SU-DHL-6 (cell line): ENCODE data around the gene FAAP100.
A peak's percentile ranks its signal among the peaks of the same experiment; 100 is the strongest.

ENCODE experiments used
- H2AFZ ChIP-seq: fragments of 200-600 bp; sonication (generic); 2 replicates; pipeline ENCODE4 v1.6.1; 2014; ENCODE audit warnings: low read depth, mild to moderate bottlenecking, moderate library complexity, mixed read lengths, antibody characterized with exemption, low read length; ENCODE audit not compliant: severe bottlenecking
- H3F3A ChIP-seq: fragments of 200-600 bp; shearing (Covaris generic); 2 replicates; pipeline ENCODE4 v1.6.0; 2016; ENCODE audit warnings: antibody characterized with exemption, mild to moderate bottlenecking; ENCODE audit not compliant: insufficient read depth
- H3K27ac ChIP-seq: fragments of 200-600 bp; sonication (generic); 2 replicates; pipeline ENCODE4 v1.5.1; 2016; ENCODE audit warnings: low read depth, mild to moderate bottlenecking, low read length, moderate library complexity, mixed read lengths
- H3K27me3 ChIP-seq: fragments of 200-600 bp; sonication (generic), shearing (Covaris generic); 2 replicates; pipeline ENCODE4 v1.6.0; 2014; ENCODE audit warnings: mild to moderate bottlenecking, low read length
- H3K36me3 ChIP-seq: fragments of 200-600 bp; sonication (generic); 2 replicates; pipeline ENCODE4 v1.6.1; 2014; ENCODE audit warnings: mild to moderate bottlenecking, low read length, mixed read lengths
- H3K4me2 ChIP-seq: fragments of 300-600, 200-600 bp; shearing (Covaris generic), sonication (generic); 2 replicates; pipeline ENCODE4 v1.6.0; 2014; ENCODE audit warnings: low read length, low read depth, mild to moderate bottlenecking; ENCODE audit not compliant: poor library complexity, severe bottlenecking
- H3K4me3 ChIP-seq: fragments of 200-600 bp; sonication (generic); 2 replicates; pipeline ENCODE4 v1.5.1; 2014; ENCODE audit warnings: antibody characterized with exemption, low read length, mild to moderate bottlenecking, mixed read lengths; ENCODE audit not compliant: insufficient read depth, poor library complexity, severe bottlenecking
- H3K79me2 ChIP-seq: fragments of 200-600 bp; sonication (generic); 2 replicates; pipeline ENCODE4 v1.6.1; 2014; ENCODE audit warnings: mild to moderate bottlenecking, low read length, moderate library complexity; ENCODE audit not compliant: insufficient read depth
- H3K9ac ChIP-seq: fragments of 200-600 bp; sonication (generic); 2 replicates; pipeline ENCODE4 v1.7.0; 2014; ENCODE audit warnings: mild to moderate bottlenecking, low read length
- H3K9me2 ChIP-seq: fragments of 200-600 bp; sonication (generic); replicated peaks from 2 replicates; pipeline ENCODE4 v1.6.1; 2014; ENCODE audit warnings: low read length; ENCODE audit not compliant: insufficient read depth
- H3K9me3 ChIP-seq: fragments of 200-600 bp; sonication (generic); 2 replicates; pipeline ENCODE4 v1.6.1; 2014; ENCODE audit warnings: low read length, mixed read lengths; ENCODE audit not compliant: insufficient read depth
- H4K20me1 ChIP-seq: fragments of 200-600 bp; sonication (generic); 2 replicates; pipeline ENCODE4 v1.6.1; 2014; ENCODE audit warnings: low read depth, mild to moderate bottlenecking, antibody characterized with exemption, low read length, moderate library complexity, mixed read lengths
- EZH2phosphoT487 ChIP-seq: fragments of 200-600 bp; sonication (generic), shearing (Covaris generic); conservative IDR thresholded peaks from 2 replicates; pipeline ENCODE4 v1.6.1; 2018; ENCODE audit warnings: mild to moderate bottlenecking, antibody characterized with exemption, low read length, moderate library complexity, mixed read lengths
- TF ChIP-seq, protein P1 (sequence below): fragments of 200-600 bp; sonication (generic); IDR thresholded peaks from one replicate; pipeline ENCODE4 v1.5.1; 2017; ENCODE audit warnings: antibody characterized with exemption, mild to moderate bottlenecking, low read length, moderate library complexity; ENCODE audit not compliant: insufficient read depth, poor library complexity, severe bottlenecking

The FAAP100 gene

DNA sequence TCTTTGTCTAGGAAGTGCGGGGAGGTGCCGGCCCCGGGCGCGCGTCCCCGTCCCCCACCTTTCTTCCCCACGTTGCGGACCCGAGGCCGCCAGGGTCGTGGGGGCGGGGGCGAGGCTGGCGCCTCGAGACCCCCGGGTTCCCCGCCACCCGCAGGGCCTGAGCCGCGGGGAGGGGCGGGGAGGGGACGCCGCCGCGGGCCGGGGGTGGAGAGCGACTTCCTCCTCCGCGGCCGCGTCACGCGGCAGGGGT, 37.7 kb downstream of the FAAP100 start:
- Histone ChIP-seq H3K9ac (peak overlapping the region; percentile 89), H3K9me2 (no peaks in the 10 kb centered on the region), H3K4me3 (peak overlapping the region; percentile 65), H2AFZ (peak overlapping the region; percentile 13), H3K9me3 (no peaks in the 10 kb centered on the region), H3K27ac (peak overlapping the region; percentile 95), H3K79me2 (peaks cover 24% of the 10 kb centered on the region), H3K36me3 (peaks cover 29% of the 10 kb centered on the region), H3K4me2 (peak overlapping the region; percentile 71), H3K27me3 (no peaks in the 10 kb centered on the region), H4K20me1 (peaks cover 26% of the 10 kb centered on the region), H3F3A (peaks cover 73% of the 10 kb centered on the region)
- TF ChIP-seq EZH2phosphoT487 = no peak
- TF ChIP-seq, protein P1, sequence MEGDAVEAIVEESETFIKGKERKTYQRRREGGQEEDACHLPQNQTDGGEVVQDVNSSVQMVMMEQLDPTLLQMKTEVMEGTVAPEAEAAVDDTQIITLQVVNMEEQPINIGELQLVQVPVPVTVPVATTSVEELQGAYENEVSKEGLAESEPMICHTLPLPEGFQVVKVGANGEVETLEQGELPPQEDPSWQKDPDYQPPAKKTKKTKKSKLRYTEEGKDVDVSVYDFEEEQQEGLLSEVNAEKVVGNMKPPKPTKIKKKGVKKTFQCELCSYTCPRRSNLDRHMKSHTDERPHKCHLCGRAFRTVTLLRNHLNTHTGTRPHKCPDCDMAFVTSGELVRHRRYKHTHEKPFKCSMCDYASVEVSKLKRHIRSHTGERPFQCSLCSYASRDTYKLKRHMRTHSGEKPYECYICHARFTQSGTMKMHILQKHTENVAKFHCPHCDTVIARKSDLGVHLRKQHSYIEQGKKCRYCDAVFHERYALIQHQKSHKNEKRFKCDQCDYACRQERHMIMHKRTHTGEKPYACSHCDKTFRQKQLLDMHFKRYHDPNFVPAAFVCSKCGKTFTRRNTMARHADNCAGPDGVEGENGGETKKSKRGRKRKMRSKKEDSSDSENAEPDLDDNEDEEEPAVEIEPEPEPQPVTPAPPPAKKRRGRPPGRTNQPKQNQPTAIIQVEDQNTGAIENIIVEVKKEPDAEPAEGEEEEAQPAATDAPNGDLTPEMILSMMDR = no peak

DNA sequence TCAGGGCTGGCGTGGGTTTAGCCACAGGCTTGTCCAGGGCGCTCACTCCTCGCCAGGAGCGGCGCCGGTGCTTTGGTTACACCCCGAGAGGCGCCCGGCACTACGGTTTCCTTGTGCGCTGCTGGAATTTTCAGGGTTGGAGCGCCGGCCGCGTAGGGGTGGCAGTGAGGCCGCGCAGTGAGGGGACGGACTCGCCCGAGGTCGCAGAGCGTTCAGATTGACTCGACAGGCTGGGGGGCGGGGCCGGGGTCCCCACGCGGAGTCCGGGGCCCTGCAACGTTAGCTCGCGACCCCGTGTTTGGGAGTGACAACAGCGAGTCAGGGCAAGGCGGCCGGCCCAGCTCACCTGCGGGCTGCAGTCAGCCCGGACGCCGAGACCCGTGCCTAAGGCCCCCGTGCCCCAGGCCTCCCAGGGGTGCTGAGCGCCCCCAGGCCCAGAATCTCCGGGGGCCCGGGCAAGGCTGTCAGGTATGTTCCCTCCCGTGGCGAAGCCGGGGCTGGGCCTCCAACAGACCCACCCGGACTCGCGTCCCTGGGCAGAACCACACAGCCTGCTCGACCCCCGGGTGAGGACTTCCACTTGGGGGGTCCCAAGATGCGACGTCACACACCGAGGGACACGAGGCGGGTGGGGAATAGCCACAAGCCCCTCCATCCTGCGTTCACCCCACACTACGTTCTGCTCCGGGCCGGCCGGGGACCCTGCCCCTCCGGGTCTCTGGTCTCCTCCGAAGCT, 38.2 kb downstream of the FAAP100 start:
- Histone ChIP-seq H3K27ac (peak overlapping the region; percentile 95), H3K36me3 (peaks cover 31% of the 10 kb centered on the region), H3K9ac (peak overlapping the region; percentile 89), H2AFZ (peak overlapping the region; percentile 13), H3K27me3 (no peaks in the 10 kb centered on the region), H3K79me2 (peaks cover 24% of the 10 kb centered on the region), H3K9me3 (no peaks in the 10 kb centered on the region), H3F3A (peaks cover 78% of the 10 kb centered on the region), H4K20me1 (peaks cover 26% of the 10 kb centered on the region), H3K4me2 (peak overlapping the region; percentile 71), H3K4me3 (peak overlapping the region; percentile 65), H3K9me2 (no peaks in the 10 kb centered on the region)
- TF ChIP-seq, protein P1 = no peak
- no peak for TF ChIP-seq EZH2phosphoT487

DNA sequence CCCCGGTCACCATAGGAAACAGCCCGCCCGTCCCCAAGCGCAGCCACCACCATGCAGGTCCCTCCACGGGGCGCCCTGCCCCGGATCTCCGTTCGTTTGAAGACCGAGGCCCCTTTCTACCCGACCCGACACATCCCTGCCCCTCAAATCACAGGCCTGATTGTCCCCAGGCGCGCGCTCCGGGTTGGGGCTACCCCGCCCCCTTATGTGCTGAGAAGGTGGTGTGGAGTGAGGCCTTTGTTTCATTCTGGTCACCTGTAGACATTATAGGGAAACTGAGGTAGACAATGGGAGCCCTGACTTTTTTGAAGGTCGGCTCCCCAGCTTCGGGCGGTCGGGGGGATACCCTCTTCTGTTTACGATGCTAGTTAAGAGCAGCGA, 38.8 kb downstream of the FAAP100 start:
- Histone ChIP-seq H3K9ac (peak overlapping the region; percentile 89), H3K27me3 (no peaks in the 10 kb centered on the region), H3K4me2 (peak overlapping the region; percentile 71), H3K9me2 (no peaks in the 10 kb centered on the region), H4K20me1 (peaks cover 26% of the 10 kb centered on the region), H3K4me3 (peak overlapping the region; percentile 65), H3K9me3 (no peaks in the 10 kb centered on the region), H3F3A (peaks cover 84% of the 10 kb centered on the region), H2AFZ (no peak overlapping the region), H3K36me3 (peaks cover 31% of the 10 kb centered on the region), H3K27ac (peak overlapping the region; percentile 95), H3K79me2 (peaks cover 24% of the 10 kb centered on the region)
- TF ChIP-seq EZH2phosphoT487 = no peak
- TF ChIP-seq, protein P1 = no peak
